Chondrocyte (in vitro differentiated cells): ENCODE results near the gene VANGL1. TPM values are rescaled to one million over a fixed set of nuclear protein-coding genes. Genes with fewer than 3 reads are reported as not detected.

Source experiments
- DNase-seq: peaks from one replicate; pipeline ENCODE4 v3.0.0; 2021; ENCODE audit warnings: mixed read lengths, low spot score
- H3K27ac Mint-ChIP-seq: one replicate; pipeline ENCODE4 v1.8.0; 2021; ENCODE audit warnings: mild to moderate bottlenecking, moderate library complexity, mixed read lengths; ENCODE audit not compliant: unreplicated experiment
- H3K27me3 Mint-ChIP-seq: 2 replicates; pipeline ENCODE4 v1.8.0; 2021; ENCODE audit warnings: low read depth, mixed read lengths
- H3K36me3 Mint-ChIP-seq: 2 replicates; pipeline ENCODE4 v1.8.0; 2021; ENCODE audit warnings: low read depth, mixed read lengths
- H3K4me1 Mint-ChIP-seq: 2 replicates; pipeline ENCODE4 v1.8.0; 2021; ENCODE audit warnings: low read depth, mild to moderate bottlenecking, mixed read lengths
- H3K4me3 Mint-ChIP-seq: one replicate; pipeline ENCODE4 v1.8.0; 2021; ENCODE audit warnings: mild to moderate bottlenecking, moderate library complexity, mixed read lengths; ENCODE audit not compliant: unreplicated experiment
- H3K9me3 Mint-ChIP-seq: 2 replicates; pipeline ENCODE4 v1.8.0; 2021; ENCODE audit warnings: low read depth, mixed read lengths
- CTCF ChIP-seq: fragments of 200-600 bp; sonication (generic); IDR thresholded peaks from 2 replicates; pipeline ENCODE4 v1.5.0; 2021; ENCODE audit warnings: antibody characterized with exemption, mild to moderate bottlenecking, moderate library complexity
- total RNA-seq: library from RNA; stranded (reverse); gene quantifications from 3 replicates; pipeline ENCODE4 v1.2.1, GENCODE V29; 2021

Gene VANGL1
- total RNA-seq, 1 donor from 2014 or later: 16.2 TPM

GRCh38 chr1:115712911-115713609 lies 71.3 kb downstream of the VANGL1 start:
- no peak for DNase-seq
- Mint-ChIP-seq H3K4me3 (no peak overlapping the region), H3K36me3 (no peaks in the 10 kb centered on the region), H3K4me1 (no peaks in the 10 kb centered on the region), H3K9me3 (no peaks in the 10 kb centered on the region), H3K27ac (no peak overlapping the region), H3K27me3 (peaks cover 27% of the 10 kb centered on the region)
- no peak for TF ChIP-seq CTCF

- TF ChIP-seq CTCF: no peak
- no peak for DNase-seq
- Mint-ChIP-seq H3K27ac (no peak overlapping the region), H3K4me3 (no peak overlapping the region), H3K9me3 (no peaks in the 10 kb centered on the region), H3K27me3 (peaks cover 27% of the 10 kb centered on the region), H3K4me1 (no peaks in the 10 kb centered on the region), H3K36me3 (no peaks in the 10 kb centered on the region)
These were observed 72.1 kb downstream of the VANGL1 start for GRCh38 chr1:115713906-115714305.

GRCh38 chr1:115714572-115715141 lies 72.9 kb downstream of the VANGL1 start:
- no peaks in the 10 kb centered on the region for H3K36me3 Mint-ChIP-seq
- H3K27ac Mint-ChIP-seq: no peak overlapping the region
- no peak for TF ChIP-seq CTCF
- no peak overlapping the region for H3K4me3 Mint-ChIP-seq
- no peaks in the 10 kb centered on the region for H3K4me1 Mint-ChIP-seq
- H3K27me3 Mint-ChIP-seq: peaks cover 19% of the 10 kb centered on the region
- H3K9me3 Mint-ChIP-seq: no peaks in the 10 kb centered on the region
- DNase-seq: no peak

GRCh38 chr1:115717541-115717940 lies 75.8 kb downstream of the VANGL1 start:
- H3K36me3 Mint-ChIP-seq: no peaks in the 10 kb centered on the region
- H3K4me1 Mint-ChIP-seq: no peaks in the 10 kb centered on the region
- peaks cover 6% of the 10 kb centered on the region for H3K27me3 Mint-ChIP-seq
- H3K4me3 Mint-ChIP-seq: no peak overlapping the region
- no peak overlapping the region for H3K27ac Mint-ChIP-seq
- DNase-seq: no peak
- peak; percentile 75 for TF ChIP-seq CTCF
- H3K9me3 Mint-ChIP-seq: no peaks in the 10 kb centered on the region

- no peaks in the 10 kb centered on the region for H3K4me1 Mint-ChIP-seq
- H3K36me3 Mint-ChIP-seq: no peaks in the 10 kb centered on the region
- no peaks in the 10 kb centered on the region for H3K9me3 Mint-ChIP-seq
- DNase-seq: no peak
- peaks cover 3% of the 10 kb centered on the region for H3K27me3 Mint-ChIP-seq
- H3K4me3 Mint-ChIP-seq: no peak overlapping the region
- H3K27ac Mint-ChIP-seq: no peak overlapping the region
- TF ChIP-seq CTCF: no peak
These were observed 76.4 kb downstream of the VANGL1 start for GRCh38 chr1:115718011-115718754.
